CD8-positive, alpha-beta memory T cell (primary cell): Measurements from ENCODE around the gene MS4A1. TPM values are rescaled to one million over a fixed set of nuclear protein-coding genes. Genes with fewer than 3 reads are reported as not detected.

Experiments used
- polyA plus RNA-seq: library from polyadenylated mRNA; unstranded; fragments of 300-500 nt; fragmentation: Illumina TruSeq; gene quantifications from one replicate; pipeline ENCODE4 v1.2.3, GENCODE V29; 2021
- total RNA-seq, 2 experiments: library from RNA; stranded (reverse); gene quantifications; one replicate each; pipeline ENCODE4 v1.2.3, GENCODE V29; 2021

Gene MS4A1
- total and polyA plus RNA-seq, 3 experiments from 2014 or later: 0.70 to 11.1 (median 1.2) TPM

Other genes with a start within 250 kb of the MS4A1 start
- gene MS4A4E, start 212.7 kb upstream of the MS4A1 start, total RNA-seq: not detected
- not detected for gene MS4A4E, start 212.7 kb upstream of the MS4A1 start, polyA plus RNA-seq
- under 1 TPM in 1 of 2 experiments, not detected in 1; 0.20 TPM for gene MS4A4A, start 175.2 kb upstream of the MS4A1 start, total RNA-seq
- not detected for gene MS4A4A, start 175.2 kb upstream of the MS4A1 start, polyA plus RNA-seq
- gene MS4A6E, start 128.6 kb upstream of the MS4A1 start, total RNA-seq: not detected
- gene MS4A6E, start 128.6 kb upstream of the MS4A1 start, polyA plus RNA-seq: not detected
- under 1 TPM; 0.51 to 0.98 TPM for gene MS4A7, start 77.3 kb upstream of the MS4A1 start, total RNA-seq
- gene MS4A7, start 77.3 kb upstream of the MS4A1 start, polyA plus RNA-seq: not detected
- not detected for gene MS4A14, start 59.4 kb upstream of the MS4A1 start, total RNA-seq
- gene MS4A14, start 59.4 kb upstream of the MS4A1 start, polyA plus RNA-seq: not detected
- gene MS4A5, start 26.3 kb upstream of the MS4A1 start, total RNA-seq: not detected
- gene MS4A5, start 26.3 kb upstream of the MS4A1 start, polyA plus RNA-seq: not detected
- gene MS4A12, start 36.9 kb downstream of the MS4A1 start, total RNA-seq: not detected
- gene MS4A12, start 36.9 kb downstream of the MS4A1 start, polyA plus RNA-seq: not detected
- gene MS4A13, start 59.5 kb downstream of the MS4A1 start, total RNA-seq: not detected
- gene MS4A13, start 59.5 kb downstream of the MS4A1 start, polyA plus RNA-seq: not detected
- gene MS4A8, start 243.8 kb downstream of the MS4A1 start, total RNA-seq: not detected
- not detected for gene MS4A8, start 243.8 kb downstream of the MS4A1 start, polyA plus RNA-seq